A673 (cell line): Measurements from ENCODE around the gene SMAD9.

Experiments used
- CTCF ChIP-seq: fragments of 300-800, 200-600 bp; sonication (generic); conservative IDR thresholded peaks from 2 replicates; pipeline ENCODE4 v1.5.1; 2017; ENCODE audit warnings: low read depth, mild to moderate bottlenecking, antibody characterized with exemption, low read length, moderate library complexity, mixed read lengths
- EZH2 ChIP-seq: fragments of 200-600 bp; sonication (generic); IDR thresholded peaks from 2 replicates; pipeline ENCODE4 v1.6.1; 2017; ENCODE audit warnings: borderline replicate concordance, low read depth, mild to moderate bottlenecking, mixed read lengths, antibody characterized with exemption, low read length; ENCODE audit not compliant: poor library complexity, severe bottlenecking

- TF ChIP-seq EZH2 (no peak), CTCF (no peak)
These were observed 105.6 kb downstream of the SMAD9 start for GRCh38 chr13:36814465-36814864.
